Measurements from ENCODE around the gene SWT1.

- TF ChIP-seq POLR2A (IDR thresholded peaks at IDR 0.05) (no peak), CTCF (IDR thresholded peaks at IDR 0.05) (no peak), POLR2AphosphoS5 (IDR thresholded peaks at IDR 0.05; ENCODE audit: insufficient read depth in 1 of 2, low read depth in 1 of 2) (no peak)
These were observed 138.1 kb downstream of the SWT1 start for GRCh38 chr1:185295091-185295490.

Measured in vagina (tissue), 2 donors.